ENCODE results near the gene PUSL1.

DNA sequence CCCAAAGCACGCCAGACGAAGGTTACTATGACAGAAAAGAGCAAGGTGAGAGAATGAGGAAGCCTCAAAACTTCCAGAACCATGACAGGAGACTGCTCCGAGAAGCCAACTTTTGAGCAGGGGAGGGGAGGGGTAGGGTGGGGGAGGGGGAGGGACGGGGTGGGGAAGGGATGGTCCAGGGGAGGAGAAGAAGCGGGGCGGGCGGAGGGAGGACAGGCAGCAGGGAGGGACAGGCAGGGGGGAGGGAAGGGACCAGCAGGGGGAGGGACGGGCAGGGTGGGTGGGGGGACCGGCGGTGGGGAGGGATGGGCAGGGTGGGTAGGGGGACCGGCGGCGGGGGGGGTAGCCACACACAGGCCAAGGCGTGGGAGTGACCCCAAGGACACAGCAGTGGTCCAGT is 14.0 kb downstream of the PUSL1 start:
- TF ChIP-seq, protein P1, sequence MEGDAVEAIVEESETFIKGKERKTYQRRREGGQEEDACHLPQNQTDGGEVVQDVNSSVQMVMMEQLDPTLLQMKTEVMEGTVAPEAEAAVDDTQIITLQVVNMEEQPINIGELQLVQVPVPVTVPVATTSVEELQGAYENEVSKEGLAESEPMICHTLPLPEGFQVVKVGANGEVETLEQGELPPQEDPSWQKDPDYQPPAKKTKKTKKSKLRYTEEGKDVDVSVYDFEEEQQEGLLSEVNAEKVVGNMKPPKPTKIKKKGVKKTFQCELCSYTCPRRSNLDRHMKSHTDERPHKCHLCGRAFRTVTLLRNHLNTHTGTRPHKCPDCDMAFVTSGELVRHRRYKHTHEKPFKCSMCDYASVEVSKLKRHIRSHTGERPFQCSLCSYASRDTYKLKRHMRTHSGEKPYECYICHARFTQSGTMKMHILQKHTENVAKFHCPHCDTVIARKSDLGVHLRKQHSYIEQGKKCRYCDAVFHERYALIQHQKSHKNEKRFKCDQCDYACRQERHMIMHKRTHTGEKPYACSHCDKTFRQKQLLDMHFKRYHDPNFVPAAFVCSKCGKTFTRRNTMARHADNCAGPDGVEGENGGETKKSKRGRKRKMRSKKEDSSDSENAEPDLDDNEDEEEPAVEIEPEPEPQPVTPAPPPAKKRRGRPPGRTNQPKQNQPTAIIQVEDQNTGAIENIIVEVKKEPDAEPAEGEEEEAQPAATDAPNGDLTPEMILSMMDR (IDR thresholded peaks at IDR 0.05), result no peak
- TF ChIP-seq EZH2 (IDR thresholded peaks at IDR 0.05; ENCODE audit: borderline replicate concordance, insufficient read depth, low read depth, low read length, poor library complexity, severe bottlenecking), result no peak

All from B cell (primary cell).